H7 (cell line): ENCODE results near the gene PRKAA1. TPM values are rescaled to one million over a fixed set of nuclear protein-coding genes. Genes with fewer than 3 reads are reported as not detected.

ENCODE experiments used
- total RNA-seq: library from RNA; depleted of rRNA; stranded (reverse); fragments of >200 nt; shearing (Covaris generic); gene quantifications from 2 replicates; pipeline ENCODE4 v1.2.3, GENCODE V29; 2014; rRNA removed

Gene PRKAA1
- total RNA-seq, 1 experiment from 2014 or later = 30.2 TPM

Other genes starting within 250 kb of the PRKAA1 start
- 0.07 and 0.31 TPM in 2 replicates for gene PTGER4, start 118.5 kb downstream of the PRKAA1 start, total RNA-seq
- gene TTC33, start 42.4 kb downstream of the PRKAA1 start, total RNA-seq = 7.8 and 8.1 TPM in 2 replicates
- gene RPL37, start 36.8 kb upstream of the PRKAA1 start, total RNA-seq = 1,413 and 1,683 TPM in 2 replicates
- 0.22 and 0.35 TPM in 2 replicates for gene CARD6, start 43.0 kb upstream of the PRKAA1 start, total RNA-seq
- gene C7, start 111.1 kb upstream of the PRKAA1 start, total RNA-seq = 0.07 and 0.87 TPM in 2 replicates